Glutamatergic neuron (in vitro differentiated cells): ENCODE data around the gene ZNF18. TPM values are rescaled to one million over a fixed set of nuclear protein-coding genes. Genes with fewer than 3 reads are reported as not detected.
"Not testable (repeated sequence)": the region's sequence is repeated elsewhere in the genome, so short reads cannot be mapped to it uniquely, and the experiment has no call there.

Experiments used
- DNase-seq: peaks from one replicate; pipeline ENCODE4 v3.0.0; 2022
- H3K27ac Mint-ChIP-seq: one replicate; pipeline ENCODE4 v1.8.0; 2020; ENCODE audit warnings: mild to moderate bottlenecking, mixed read lengths, inconsistent platforms; ENCODE audit not compliant: unreplicated experiment
- H3K27me3 Mint-ChIP-seq: one replicate; pipeline ENCODE4 v1.8.0; 2020; ENCODE audit warnings: mild to moderate bottlenecking, moderate library complexity, mixed read lengths, inconsistent platforms; ENCODE audit not compliant: unreplicated experiment
- H3K36me3 Mint-ChIP-seq: one replicate; pipeline ENCODE4 v1.8.0; 2020; ENCODE audit warnings: mild to moderate bottlenecking, mixed read lengths, inconsistent platforms; ENCODE audit not compliant: unreplicated experiment
- H3K4me1 Mint-ChIP-seq: one replicate; pipeline ENCODE4 v1.8.0; 2020; ENCODE audit warnings: mild to moderate bottlenecking, low read depth, mixed read lengths, inconsistent platforms; ENCODE audit not compliant: unreplicated experiment
- H3K4me3 Mint-ChIP-seq: one replicate; pipeline ENCODE4 v1.8.0; 2020; ENCODE audit warnings: mild to moderate bottlenecking, mixed read lengths, inconsistent platforms; ENCODE audit not compliant: unreplicated experiment
- H3K9me3 Mint-ChIP-seq: one replicate; pipeline ENCODE4 v1.8.0; 2020; ENCODE audit warnings: mild to moderate bottlenecking, moderate library complexity, mixed read lengths, inconsistent platforms; ENCODE audit not compliant: unreplicated experiment
- CTCF ChIP-seq: fragments of 200-600 bp; sonication (generic); IDR thresholded peaks from one replicate; pipeline ENCODE4 v1.5.0; 2021; ENCODE audit not compliant: partially characterized antibody, unreplicated experiment
- total RNA-seq: library from RNA; stranded (reverse); fragmentation: NEBNext Ultra II Directional; extraction: Animal tissue kit (Norgen Biotek cat#: 25700); gene quantifications from one replicate; pipeline ENCODE4 v1.2.1, GENCODE V29; 2021; ENCODE audit not compliant: unreplicated experiment

ZNF18 gene
- total RNA-seq, 1 donor from 2014 or later = 4.0 TPM

DNA sequence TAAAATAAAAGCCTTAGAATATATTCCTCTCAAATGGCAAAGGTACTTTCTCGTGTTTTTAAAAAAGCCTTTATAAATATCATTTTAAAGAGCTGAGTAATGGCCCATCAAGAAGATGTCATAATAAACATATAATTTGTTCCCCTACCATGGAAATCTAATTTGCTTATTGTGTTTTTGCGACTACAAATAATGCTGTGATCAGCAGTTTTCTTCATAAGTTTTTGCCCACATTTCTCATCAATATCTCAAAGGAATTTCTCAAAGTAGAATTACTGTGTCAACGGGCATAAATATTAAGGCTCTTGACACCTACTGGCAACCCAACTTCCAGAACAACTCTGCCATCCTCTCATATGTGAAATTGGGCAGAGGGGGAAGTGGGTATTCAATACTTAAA lies 17.5 kb downstream of the ZNF18 start:
- H3K9me3 Mint-ChIP-seq = no peaks in the 10 kb centered on the region
- peaks cover 3% of the 10 kb centered on the region for H3K27me3 Mint-ChIP-seq
- no peak for DNase-seq
- H3K36me3 Mint-ChIP-seq = peaks cover 12% of the 10 kb centered on the region
- no peak overlapping the region for H3K4me3 Mint-ChIP-seq
- H3K27ac Mint-ChIP-seq = no peak overlapping the region
- no peaks in the 10 kb centered on the region for H3K4me1 Mint-ChIP-seq
- TF ChIP-seq CTCF = no peak

GRCh38 chr17:11972741-11973140 lies 24.5 kb downstream of the ZNF18 start:
- not testable (repeated sequence) for H3K9me3 Mint-ChIP-seq, H3K27ac Mint-ChIP-seq, H3K4me3 Mint-ChIP-seq, H3K4me1 Mint-ChIP-seq, H3K27me3 Mint-ChIP-seq, H3K36me3 Mint-ChIP-seq, DNase-seq

DNA sequence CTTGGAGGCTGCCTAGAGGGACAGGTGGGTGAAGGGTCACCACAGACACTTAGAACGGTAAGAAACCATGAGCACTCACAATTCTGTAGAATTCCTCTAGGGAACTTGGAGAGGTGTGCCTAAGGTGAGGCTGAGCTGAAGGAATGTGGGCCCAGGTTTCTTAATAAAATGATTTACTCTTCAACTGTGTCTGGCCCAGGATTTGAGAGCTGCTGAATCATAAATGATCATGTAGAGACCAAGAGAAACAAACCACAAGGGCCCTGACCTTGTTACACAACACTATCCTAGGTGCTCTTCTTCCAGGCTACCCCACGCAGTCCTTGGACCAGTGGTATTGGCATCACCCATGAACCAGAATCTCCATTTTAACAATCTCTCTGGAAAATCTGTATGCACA lies 27.7 kb downstream of the ZNF18 start:
- peaks cover 2% of the 10 kb centered on the region for H3K9me3 Mint-ChIP-seq

GRCh38 chr17:11954936-11955335 lies 42.3 kb downstream of the ZNF18 start:
- H3K36me3 Mint-ChIP-seq = peaks cover 7% of the 10 kb centered on the region
- no peak for DNase-seq
- H3K27me3 Mint-ChIP-seq = no peaks in the 10 kb centered on the region
- no peaks in the 10 kb centered on the region for H3K4me1 Mint-ChIP-seq
- H3K27ac Mint-ChIP-seq = no peak overlapping the region
- H3K4me3 Mint-ChIP-seq = no peak overlapping the region
- H3K9me3 Mint-ChIP-seq = peaks cover 4% of the 10 kb centered on the region
- TF ChIP-seq CTCF = no peak

More for the DNA sequence above, 27.7 kb downstream of the ZNF18 start:
- DNase-seq = no peak
- H3K4me1 Mint-ChIP-seq = no peaks in the 10 kb centered on the region
- no peak overlapping the region for H3K4me3 Mint-ChIP-seq
- no peak for TF ChIP-seq CTCF
- H3K27me3 Mint-ChIP-seq = peaks cover 3% of the 10 kb centered on the region
- H3K36me3 Mint-ChIP-seq = peaks cover 16% of the 10 kb centered on the region
- H3K27ac Mint-ChIP-seq = no peak overlapping the region

- Mint-ChIP-seq H3K27ac (no peak overlapping the region), H3K9me3 (peaks cover 4% of the 10 kb centered on the region), H3K36me3 (peaks cover 7% of the 10 kb centered on the region), H3K27me3 (no peaks in the 10 kb centered on the region), H3K4me1 (no peaks in the 10 kb centered on the region), H3K4me3 (no peak overlapping the region)
- no peak for DNase-seq
- TF ChIP-seq CTCF = no peak
Observed at GRCh38 chr17:11953924-11954323, 43.4 kb downstream of the ZNF18 start.

GRCh38 chr17:11952610-11953009 lies 44.7 kb downstream of the ZNF18 start:
- DNase-seq = no peak
- Mint-ChIP-seq H3K9me3 (peaks cover 4% of the 10 kb centered on the region), H3K27ac (no peak overlapping the region)

More at GRCh38 chr17:11952610-11953009, 44.7 kb downstream of the ZNF18 start:
- TF ChIP-seq CTCF = no peak
- H3K4me1 Mint-ChIP-seq = no peaks in the 10 kb centered on the region
- no peaks in the 10 kb centered on the region for H3K27me3 Mint-ChIP-seq
- H3K4me3 Mint-ChIP-seq = no peak overlapping the region
- peaks cover 7% of the 10 kb centered on the region for H3K36me3 Mint-ChIP-seq
